GM18505 (cell line): ENCODE data around the gene LEO1.

ENCODE experiments used
- ATAC-seq: cut with Tn5 transposase; IDR thresholded peaks from one replicate; pipeline ENCODE4 v1.9.1; 2021; ENCODE audit not compliant: unreplicated experiment
- POLR2A ChIP-seq: IDR thresholded peaks from 4 replicates; pipeline ENCODE4 v1.6.1; 2011; ENCODE audit warnings: borderline replicate concordance; ENCODE audit not compliant: insufficient read depth, insufficient read length; ENCODE audit errors: extremely low read depth

Gene LEO1

GRCh38 chr15:51931016-51931415 is 40.6 kb downstream of the LEO1 start:
- no peak for ATAC-seq

DNA sequence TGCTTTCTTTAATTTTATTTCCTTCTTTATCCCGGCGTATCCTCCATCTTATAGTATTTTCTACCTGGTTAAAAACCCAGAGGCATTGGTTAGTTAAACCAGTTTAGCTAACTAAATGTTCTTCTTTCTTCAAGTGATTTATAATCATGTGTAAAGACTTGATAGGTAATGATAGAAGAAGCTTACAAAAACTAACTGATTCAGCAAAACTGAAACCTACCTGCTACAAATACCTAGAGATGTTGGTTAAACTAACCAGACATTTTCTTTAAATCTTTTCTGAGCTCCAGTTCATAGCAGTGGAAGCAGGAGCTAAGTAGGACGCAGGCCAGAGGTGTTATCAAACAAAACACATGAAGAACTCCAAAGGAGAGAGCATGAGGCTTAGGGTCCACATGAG is 44.8 kb downstream of the LEO1 start:
- ATAC-seq: no peak
- TF ChIP-seq POLR2A: no peak

More at GRCh38 chr15:51931016-51931415, 40.6 kb downstream of the LEO1 start:
- TF ChIP-seq POLR2A: no peak

DNA sequence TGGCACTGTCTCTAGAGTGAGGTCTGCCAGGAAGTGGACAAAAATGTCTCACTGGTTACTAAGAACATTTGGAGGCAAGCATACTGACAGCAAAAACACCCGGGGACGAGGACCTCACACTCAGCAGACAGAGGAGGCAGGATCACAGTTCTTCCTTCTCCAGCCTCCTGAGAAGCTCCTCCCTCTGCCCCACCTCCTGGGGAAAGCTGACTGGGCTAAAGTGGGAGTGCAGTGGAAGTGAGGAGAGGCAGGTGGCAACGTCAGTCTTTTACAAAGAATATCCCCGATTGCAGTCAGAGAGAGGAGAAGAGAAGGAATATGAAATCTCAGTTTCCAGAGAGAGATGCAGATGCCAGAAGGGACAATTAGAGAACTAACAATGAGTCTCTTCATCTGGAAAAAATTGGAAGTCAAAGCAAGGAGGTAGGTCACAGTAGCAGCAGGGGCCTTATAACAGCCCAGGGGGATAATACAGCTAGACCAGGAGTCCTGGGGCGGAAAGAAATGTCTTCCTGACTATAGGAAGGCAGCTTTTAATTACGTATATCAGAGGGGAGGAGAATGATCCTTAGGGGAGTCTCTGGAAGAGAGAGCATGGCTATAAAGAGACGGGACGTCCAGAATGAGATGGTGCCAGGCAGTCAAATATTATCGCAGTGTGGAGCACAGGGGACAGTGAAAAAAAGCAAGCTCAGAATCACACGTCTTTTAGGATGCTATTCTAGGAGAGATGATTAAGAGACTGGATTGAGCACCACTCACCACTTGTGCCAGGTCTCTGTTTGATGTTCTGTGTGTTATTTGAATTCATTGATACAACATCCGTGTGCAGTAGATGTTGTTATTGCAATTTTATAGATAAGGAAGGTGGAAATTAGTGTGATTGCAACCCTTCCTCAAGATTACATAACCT is 47.2 kb downstream of the LEO1 start:
- TF ChIP-seq POLR2A: no peak
- ATAC-seq: no peak

GRCh38 chr15:51917493-51917892 is 54.1 kb downstream of the LEO1 start:
- ATAC-seq: no peak

DNA sequence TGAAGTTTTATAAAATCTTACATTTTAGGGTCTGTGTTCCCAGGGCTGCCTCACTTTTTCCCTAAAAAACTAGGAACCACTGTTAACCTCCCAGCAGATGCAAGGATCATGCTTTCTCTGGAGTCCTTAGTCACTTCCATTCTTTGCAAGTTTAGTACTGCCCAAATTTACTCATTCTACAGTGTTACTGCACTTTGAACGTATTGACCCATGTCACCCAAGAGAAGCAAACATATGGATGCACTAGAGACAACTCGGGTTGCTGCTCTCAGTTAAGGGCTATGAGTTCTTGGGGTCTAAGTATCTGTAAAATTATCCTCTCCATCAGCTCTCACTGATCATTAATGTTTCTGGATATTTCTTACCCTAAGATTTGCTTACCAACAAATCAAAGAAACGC is 59.0 kb downstream of the LEO1 start:
- no peak for TF ChIP-seq POLR2A
- ATAC-seq: no peak

More at GRCh38 chr15:51917493-51917892, 54.1 kb downstream of the LEO1 start:
- no peak for TF ChIP-seq POLR2A

DNA sequence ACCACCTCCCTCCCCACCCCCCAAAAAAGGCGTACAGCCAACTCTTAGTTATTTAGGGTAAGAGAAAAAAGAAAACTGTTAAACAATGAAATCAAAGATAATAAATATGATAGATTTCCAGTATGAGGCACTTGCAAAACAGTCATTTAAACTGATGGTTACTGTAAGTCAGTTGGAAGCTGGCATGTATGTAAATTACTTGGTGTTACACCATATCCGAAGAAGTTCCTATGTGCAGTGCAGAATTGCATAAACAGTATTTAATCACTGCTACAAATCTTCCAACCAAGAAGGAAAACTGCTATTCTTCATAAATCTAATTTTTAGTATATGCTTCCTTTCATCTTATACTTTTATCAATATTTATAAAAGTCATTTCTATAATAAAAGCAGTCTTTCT is 62.0 kb downstream of the LEO1 start:
- ATAC-seq: no peak
- TF ChIP-seq POLR2A: no peak

- TF ChIP-seq POLR2A: no peak
- no peak for ATAC-seq
Measured at GRCh38 chr15:51908316-51908715, 63.3 kb downstream of the LEO1 start.

GRCh38 chr15:51907136-51907862 is 64.3 kb downstream of the LEO1 start:
- no peak for ATAC-seq
- TF ChIP-seq POLR2A: no peak

GRCh38 chr15:51904931-51905330 is 66.6 kb downstream of the LEO1 start:
- no peak for TF ChIP-seq POLR2A
- no peak for ATAC-seq

- no peak for TF ChIP-seq POLR2A
Measured at GRCh38 chr15:51904421-51904820, 67.2 kb downstream of the LEO1 start.

DNA sequence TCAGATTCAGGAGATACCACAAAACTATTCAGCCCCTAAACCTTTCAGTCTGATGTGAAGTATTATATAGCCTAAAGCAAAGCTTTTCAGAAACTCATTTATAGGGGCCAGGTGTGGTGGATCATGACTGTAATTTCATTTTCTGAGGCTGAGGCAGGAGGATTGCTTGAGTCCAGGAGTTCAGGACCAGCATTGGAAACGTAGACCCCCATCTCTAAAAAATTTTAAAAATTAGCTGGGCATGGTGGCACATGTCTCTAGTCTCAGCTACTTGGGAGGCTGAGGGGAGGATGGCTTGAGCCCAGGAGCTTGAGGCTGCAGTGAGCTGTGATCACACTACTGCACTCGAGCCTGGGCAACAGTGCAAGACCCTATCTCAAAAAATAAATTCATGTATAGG is 82.1 kb downstream of the LEO1 start:
- no peak for TF ChIP-seq POLR2A
- ATAC-seq: no peak

More at GRCh38 chr15:51904421-51904820, 67.2 kb downstream of the LEO1 start:
- ATAC-seq: no peak

- no peak for TF ChIP-seq POLR2A
- no peak for ATAC-seq
Measured at GRCh38 chr15:51888593-51889195, 82.9 kb downstream of the LEO1 start.
